GM21360 (cell line): ENCODE data around the gene AGBL1.

ENCODE experiments used
- ATAC-seq: cut with Tn5 transposase; IDR thresholded peaks from one replicate; pipeline ENCODE4 v1.9.1; 2021; ENCODE audit warnings: mild to moderate bottlenecking, moderate library complexity; ENCODE audit not compliant: unreplicated experiment

AGBL1 gene

GRCh38 chr15:86235667-86236066 lies 156.0 kb downstream of the AGBL1 start:
- no peak for ATAC-seq

GRCh38 chr15:86236356-86237110 lies 156.9 kb downstream of the AGBL1 start:
- ATAC-seq, result no peak

- ATAC-seq, result no peak
Observed at GRCh38 chr15:86237111-86237500, 157.4 kb downstream of the AGBL1 start.

- no peak for ATAC-seq
Observed at GRCh38 chr15:86247249-86247955, 167.7 kb downstream of the AGBL1 start.

GRCh38 chr15:86255247-86255646 lies 175.6 kb downstream of the AGBL1 start:
- ATAC-seq, result no peak

- ATAC-seq, result no peak
Observed at GRCh38 chr15:86256628-86257027, 177.0 kb downstream of the AGBL1 start.

- no peak for ATAC-seq
Observed at GRCh38 chr15:86259589-86259988, 179.9 kb downstream of the AGBL1 start.

GRCh38 chr15:86263230-86263629 lies 183.6 kb downstream of the AGBL1 start:
- no peak for ATAC-seq

GRCh38 chr15:86266896-86267484 lies 187.3 kb downstream of the AGBL1 start:
- no peak for ATAC-seq

GRCh38 chr15:86267892-86268291 lies 188.2 kb downstream of the AGBL1 start:
- no peak for ATAC-seq

- ATAC-seq, result no peak
Observed at GRCh38 chr15:86268558-86268957, 188.9 kb downstream of the AGBL1 start.

- ATAC-seq, result no peak
Observed at GRCh38 chr15:86273309-86273708, 193.6 kb downstream of the AGBL1 start.

GRCh38 chr15:86275361-86275760 lies 195.7 kb downstream of the AGBL1 start:
- no peak for ATAC-seq

GRCh38 chr15:86278586-86278985 lies 198.9 kb downstream of the AGBL1 start:
- no peak for ATAC-seq

- no peak for ATAC-seq
Observed at GRCh38 chr15:86284635-86285034, 205.0 kb downstream of the AGBL1 start.

- no peak for ATAC-seq
Observed at GRCh38 chr15:86295511-86295910, 215.8 kb downstream of the AGBL1 start.

- no peak for ATAC-seq
Observed at GRCh38 chr15:86296769-86297168, 217.1 kb downstream of the AGBL1 start.

- ATAC-seq, result no peak
Observed at GRCh38 chr15:86300390-86301125, 220.9 kb downstream of the AGBL1 start.

- no peak for ATAC-seq
Observed at GRCh38 chr15:86311568-86312280, 232.1 kb downstream of the AGBL1 start.

GRCh38 chr15:86312486-86312885 lies 232.8 kb downstream of the AGBL1 start:
- no peak for ATAC-seq

- no peak for ATAC-seq
Observed at GRCh38 chr15:86316216-86316615, 236.5 kb downstream of the AGBL1 start.
